ENCODE measurements around the gene TGIF1. TPM values are rescaled to one million over a fixed set of nuclear protein-coding genes. Genes with fewer than 3 reads are reported as not detected.

Gene TGIF1
- total RNA-seq, 3 donors from 2014 or later (not counting 1 experiment from before 2014, with no cell fraction given) = 57.5 to 74.7 (median 60.4) TPM

DNA sequence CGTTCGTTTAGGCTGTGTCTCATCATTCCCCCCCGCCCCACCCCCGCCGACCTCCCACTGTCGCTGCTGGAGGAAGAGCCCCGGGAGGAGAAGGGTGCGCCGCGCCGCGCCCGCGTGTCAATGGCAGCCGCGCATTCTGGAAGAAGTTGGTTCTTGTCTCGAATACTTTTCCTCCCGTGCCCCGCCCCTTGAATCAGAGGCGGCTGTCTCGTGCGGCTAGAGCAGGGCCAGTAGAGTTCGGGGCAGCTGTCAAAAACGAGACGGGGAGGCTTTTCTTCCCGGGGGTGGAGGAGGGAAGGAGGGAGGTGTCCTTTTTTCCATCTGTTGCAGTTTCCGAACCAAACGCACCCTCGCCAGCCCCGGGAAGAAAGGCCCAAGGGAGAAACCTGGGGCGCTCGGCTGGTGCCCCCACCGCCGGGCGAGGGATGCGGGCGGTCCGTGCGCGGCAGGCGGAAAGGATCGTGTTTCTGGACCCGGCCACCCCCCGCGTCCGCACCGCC lies 410 bp upstream of the TGIF1 start:
- TF ChIP-seq, protein P1, sequence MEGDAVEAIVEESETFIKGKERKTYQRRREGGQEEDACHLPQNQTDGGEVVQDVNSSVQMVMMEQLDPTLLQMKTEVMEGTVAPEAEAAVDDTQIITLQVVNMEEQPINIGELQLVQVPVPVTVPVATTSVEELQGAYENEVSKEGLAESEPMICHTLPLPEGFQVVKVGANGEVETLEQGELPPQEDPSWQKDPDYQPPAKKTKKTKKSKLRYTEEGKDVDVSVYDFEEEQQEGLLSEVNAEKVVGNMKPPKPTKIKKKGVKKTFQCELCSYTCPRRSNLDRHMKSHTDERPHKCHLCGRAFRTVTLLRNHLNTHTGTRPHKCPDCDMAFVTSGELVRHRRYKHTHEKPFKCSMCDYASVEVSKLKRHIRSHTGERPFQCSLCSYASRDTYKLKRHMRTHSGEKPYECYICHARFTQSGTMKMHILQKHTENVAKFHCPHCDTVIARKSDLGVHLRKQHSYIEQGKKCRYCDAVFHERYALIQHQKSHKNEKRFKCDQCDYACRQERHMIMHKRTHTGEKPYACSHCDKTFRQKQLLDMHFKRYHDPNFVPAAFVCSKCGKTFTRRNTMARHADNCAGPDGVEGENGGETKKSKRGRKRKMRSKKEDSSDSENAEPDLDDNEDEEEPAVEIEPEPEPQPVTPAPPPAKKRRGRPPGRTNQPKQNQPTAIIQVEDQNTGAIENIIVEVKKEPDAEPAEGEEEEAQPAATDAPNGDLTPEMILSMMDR (IDR thresholded peaks at IDR 0.05) = no peak
- Histone ChIP-seq H3K36me3 (ENCODE audit: control insufficient read depth, insufficient read depth, low read length) (no peaks in the 10 kb centered on the region), H3K27ac (ENCODE audit: low read length) (peak overlapping the region; percentile 97), H3K27me3 (ENCODE audit: control insufficient read depth, insufficient read depth, low read length) (no peaks in the 10 kb centered on the region), H3K9me3 (ENCODE audit: control insufficient read depth, insufficient read depth, low read length) (no peaks in the 10 kb centered on the region), H3K4me3 (ENCODE audit: low read length) (peak overlapping the region; percentile 91), H3K4me1 (ENCODE audit: control insufficient read depth, insufficient read depth, low read length) (peaks cover 45% of the 10 kb centered on the region)
- Mint-ChIP-seq H3K27me3 (ENCODE audit: low read depth in 2 of 2) (no peaks in the 10 kb centered on the region), H3K4me3 (peak overlapping the region; percentile 97), H3K27ac (peak overlapping the region; percentile 99 to 100), H3K4me1 (peaks cover 40 to 48% of the 10 kb centered on the region in 2 donors), H3K9me3 (no peaks in the 10 kb centered on the region), H3K36me3 (no peaks in the 10 kb centered on the region)
- intact Hi-C loops (cut with micrococcal nuclease) = loop anchor here (1.0 to 10.0 kb wide), 6 partner anchors 63 to 489 kb away; partner anchors contain the start of genes MYL12A and MYL12B
- 0% methylated on average over 44 of the region's 47 CpGs for WGBS (ENCODE audit: insufficient coverage)
- no peak for DNase-seq
- ATAC-seq = no peak

DNA sequence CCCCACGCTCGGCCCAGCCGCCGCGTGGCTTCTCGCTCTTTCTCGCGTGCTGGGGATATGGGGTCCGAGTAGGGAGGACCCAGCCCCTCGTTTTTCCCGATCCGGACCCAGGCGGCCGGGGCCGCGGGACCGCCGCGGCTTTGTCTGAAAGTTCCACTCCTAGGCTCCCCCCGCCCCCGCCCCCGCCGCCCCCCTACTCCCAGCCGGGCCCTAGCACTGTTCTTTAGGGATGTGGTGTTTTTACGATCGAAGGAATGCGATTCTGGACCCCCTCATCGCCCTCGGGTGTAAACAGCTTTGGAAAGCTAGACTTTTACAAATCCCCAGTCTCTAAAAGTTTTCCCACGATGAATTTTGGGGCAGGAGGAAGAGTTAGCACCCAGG lies 819 bp downstream of the TGIF1 start:
- peaks cover 45% of the 10 kb centered on the region for H3K4me1 ChIP-seq (ENCODE audit: control insufficient read depth, insufficient read depth, low read length)
- Mint-ChIP-seq H3K4me1 (peaks cover 45 to 52% of the 10 kb centered on the region in 2 donors), H3K27ac (peak overlapping the region; percentile 99 to 100)

DNA sequence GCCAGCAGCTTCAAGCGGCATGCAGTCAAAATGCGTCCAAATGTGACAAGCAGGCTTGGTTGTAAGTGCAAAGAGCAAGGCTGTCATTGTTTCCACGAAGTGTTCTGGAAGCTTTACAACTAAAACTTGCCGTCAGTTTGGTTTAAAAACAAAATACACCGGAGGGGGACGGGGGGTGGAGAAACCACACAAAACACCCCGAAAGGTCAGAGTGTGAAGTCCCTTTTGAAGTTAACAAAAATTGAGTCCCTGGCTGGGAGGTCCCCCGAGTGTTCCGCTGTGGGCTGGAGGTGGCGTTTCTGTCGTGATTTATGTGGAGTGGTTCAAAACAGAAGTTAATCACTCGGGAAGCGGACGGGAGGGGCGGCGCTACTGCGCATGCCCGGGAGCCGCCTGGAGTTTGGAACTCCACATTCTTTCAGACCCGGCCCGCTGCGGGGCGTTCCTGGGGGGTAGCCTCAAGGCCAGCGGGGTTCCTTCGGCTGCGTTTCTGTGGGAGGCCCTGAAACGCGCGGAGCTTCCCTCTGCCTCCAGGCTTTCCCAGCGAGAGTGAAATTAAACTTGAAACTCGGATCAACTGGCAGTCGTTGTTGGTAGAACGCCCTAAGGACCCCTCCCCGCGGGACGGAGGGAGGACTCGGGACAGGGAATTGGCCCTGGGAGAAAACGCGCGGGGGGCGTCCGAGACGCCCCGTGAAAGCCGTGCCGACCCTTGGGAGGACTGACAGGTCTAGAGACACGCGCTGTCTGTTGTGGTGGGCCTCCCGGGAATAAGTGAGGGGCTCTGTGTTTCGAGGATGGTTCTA lies 1.4 kb downstream of the TGIF1 start:
- Histone ChIP-seq H3K27ac (ENCODE audit: low read length) (peak overlapping the region; percentile 97), H3K4me1 (ENCODE audit: control insufficient read depth, insufficient read depth, low read length) (peaks cover 45% of the 10 kb centered on the region), H3K4me3 (ENCODE audit: low read length) (peak overlapping the region; percentile 91), H3K9me3 (ENCODE audit: control insufficient read depth, insufficient read depth, low read length) (no peaks in the 10 kb centered on the region), H3K27me3 (ENCODE audit: control insufficient read depth, insufficient read depth, low read length) (no peaks in the 10 kb centered on the region), H3K36me3 (ENCODE audit: control insufficient read depth, insufficient read depth, low read length) (peaks cover 1% of the 10 kb centered on the region)
- H3K27me3 Mint-ChIP-seq (ENCODE audit: low read depth in 2 of 2) = no peaks in the 10 kb centered on the region
- DNase-seq (peak; percentile 75 to 89), ATAC-seq (peak; percentile 3 to 19 (median 5))
- H3K36me3 Mint-ChIP-seq = no peaks in the 10 kb centered on the region
- peaks cover 45 to 52% of the 10 kb centered on the region in 2 donors for H3K4me1 Mint-ChIP-seq
- H3K9me3 Mint-ChIP-seq = no peaks in the 10 kb centered on the region
- peak overlapping the region; percentile 97 for H3K4me3 Mint-ChIP-seq
- H3K27ac Mint-ChIP-seq = peak overlapping the region; percentile 99 to 100
- TF ChIP-seq, protein P1 (IDR thresholded peaks at IDR 0.05) = no peak
- 0% methylated on average over 50 of the region's 50 CpGs for WGBS (ENCODE audit: insufficient coverage)
- intact Hi-C loops (cut with micrococcal nuclease) = loop anchor here (5.0 to 10.0 kb wide), 3 partner anchors 127 to 189 kb away; partner anchors contain the start of gene MYL12B

More for the DNA sequence above, 819 bp downstream of the TGIF1 start:
- H3K27me3 ChIP-seq (ENCODE audit: control insufficient read depth, insufficient read depth, low read length) = no peaks in the 10 kb centered on the region
- intact Hi-C loops (cut with micrococcal nuclease) = loop anchor here (5.0 to 10.0 kb wide), 3 partner anchors 126 to 188 kb away; partner anchors contain the start of gene MYL12B
- no peaks in the 10 kb centered on the region for H3K27me3 Mint-ChIP-seq (ENCODE audit: low read depth in 2 of 2)
- peak overlapping the region; percentile 91 for H3K4me3 ChIP-seq (ENCODE audit: low read length)
- H3K4me3 Mint-ChIP-seq = peak overlapping the region; percentile 97
- no peaks in the 10 kb centered on the region for H3K36me3 Mint-ChIP-seq
- no peaks in the 10 kb centered on the region for H3K9me3 Mint-ChIP-seq
- no peaks in the 10 kb centered on the region for H3K9me3 ChIP-seq (ENCODE audit: control insufficient read depth, insufficient read depth, low read length)
- H3K27ac ChIP-seq (ENCODE audit: low read length) = peak overlapping the region; percentile 97
- ATAC-seq (no peak), DNase-seq (no peak)
- WGBS (ENCODE audit: insufficient coverage) = 0% methylated on average over 25 of the region's 30 CpGs
- TF ChIP-seq, protein P1 (IDR thresholded peaks at IDR 0.05) = no peak
- H3K36me3 ChIP-seq (ENCODE audit: control insufficient read depth, insufficient read depth, low read length) = no peaks in the 10 kb centered on the region

All from natural killer cell (primary cell).